Measurements from ENCODE around the gene RHOD. TPM values are rescaled to one million over a fixed set of nuclear protein-coding genes. Genes with fewer than 3 reads are reported as not detected.
A peak's percentile ranks its signal among the peaks of the same experiment; 100 is the strongest.

Gene RHOD
- total RNA-seq, 2 donors from 2014 or later, result 17.1 to 18.1 TPM

DNA sequence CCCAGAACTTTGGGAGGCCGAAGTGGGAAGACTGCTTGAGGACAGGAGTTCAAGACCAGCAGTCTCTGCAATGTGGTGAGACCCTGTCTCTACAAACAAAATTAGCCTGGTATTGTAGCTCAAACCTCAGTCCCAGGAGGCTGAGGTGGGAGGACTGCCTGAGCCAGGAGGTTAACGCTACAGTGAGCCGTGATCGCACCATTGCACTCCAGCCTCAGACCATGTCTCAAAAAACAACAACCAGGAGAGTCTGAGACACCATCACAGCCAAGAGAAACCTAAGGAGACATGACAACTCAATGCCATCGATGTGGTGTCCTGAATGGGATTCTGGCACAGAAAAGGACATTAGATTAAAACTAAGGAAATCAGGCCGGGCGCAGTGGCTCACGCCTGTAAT lies 34.1 kb downstream of the RHOD start:
- TF ChIP-seq CTCF (conservative IDR thresholded peaks at IDR 0.05), result no peak
- H3K9me3 ChIP-seq (ENCODE audit: control insufficient read depth, low read length), result no peaks in the 10 kb centered on the region
- no peaks in the 10 kb centered on the region for H3K27me3 ChIP-seq (ENCODE audit: control insufficient read depth, insufficient read depth, low read length, poor library complexity, severe bottlenecking)
- Mint-ChIP-seq H3K4me3 (no peak overlapping the region), H3K27ac (no peak overlapping the region), H3K9me3 (no peaks in the 10 kb centered on the region), H3K36me3 (ENCODE audit: low read depth) (no peaks in the 10 kb centered on the region), H3K27me3 (ENCODE audit: insufficient read depth) (no peaks in the 10 kb centered on the region), H3K4me1 (peaks cover 2% of the 10 kb centered on the region)
- 94% methylated on average over 8 of the region's 8 CpGs for WGBS, 2 experiments (ENCODE audit: insufficient coverage in 1 of 2, insufficient read length in 1 of 2)
- no peaks in the 10 kb centered on the region for H3K4me1 ChIP-seq (ENCODE audit: control insufficient read depth, insufficient read depth, low read length)
- H3K4me3 ChIP-seq (ENCODE audit: low read length), result no peak overlapping the region
- no peak overlapping the region for H3K9ac ChIP-seq (ENCODE audit: extremely low read depth, low read length, poor library complexity, severe bottlenecking)
- DNase-seq, result no peak
- H3K36me3 ChIP-seq (ENCODE audit: control insufficient read depth, insufficient read depth, low read length), result no peaks in the 10 kb centered on the region
- no peak overlapping the region for H3K27ac ChIP-seq (ENCODE audit: low read depth, low read length)

GRCh38 chr11:67095214-67095507 lies 38.5 kb downstream of the RHOD start:
- H3K4me3 Mint-ChIP-seq, result no peak overlapping the region
- no peak overlapping the region for H3K9ac ChIP-seq (ENCODE audit: extremely low read depth, low read length, poor library complexity, severe bottlenecking)
- no peaks in the 10 kb centered on the region for H3K36me3 Mint-ChIP-seq (ENCODE audit: low read depth)
- DNase-seq, result no peak
- H3K27me3 Mint-ChIP-seq (ENCODE audit: insufficient read depth), result no peaks in the 10 kb centered on the region
- H3K9me3 ChIP-seq (ENCODE audit: control insufficient read depth, low read length), result no peaks in the 10 kb centered on the region
- no peaks in the 10 kb centered on the region for H3K27me3 ChIP-seq (ENCODE audit: control insufficient read depth, insufficient read depth, low read length, poor library complexity, severe bottlenecking)
- peaks cover 2% of the 10 kb centered on the region for H3K4me1 Mint-ChIP-seq
- no peak overlapping the region for H3K4me3 ChIP-seq (ENCODE audit: low read length)
- H3K36me3 ChIP-seq (ENCODE audit: control insufficient read depth, insufficient read depth, low read length), result no peaks in the 10 kb centered on the region
- no peaks in the 10 kb centered on the region for H3K9me3 Mint-ChIP-seq
- H3K4me1 ChIP-seq (ENCODE audit: control insufficient read depth, insufficient read depth, low read length), result no peaks in the 10 kb centered on the region
- no peak overlapping the region for H3K27ac ChIP-seq (ENCODE audit: low read depth, low read length)
- WGBS, 2 experiments (ENCODE audit: insufficient coverage in 1 of 2, insufficient read length in 1 of 2), result 93% methylated on average over 1 of the region's 1 CpG; no CpG with 5 or more reads in 1 of the 2 experiments
- H3K27ac Mint-ChIP-seq, result no peak overlapping the region
- TF ChIP-seq CTCF (conservative IDR thresholded peaks at IDR 0.05), result peak; percentile 11

- Histone ChIP-seq H3K27ac (ENCODE audit: low read depth, low read length) (no peak overlapping the region), H3K27me3 (ENCODE audit: control insufficient read depth, insufficient read depth, low read length, poor library complexity, severe bottlenecking) (no peaks in the 10 kb centered on the region), H3K9me3 (ENCODE audit: control insufficient read depth, low read length) (no peaks in the 10 kb centered on the region), H3K36me3 (ENCODE audit: control insufficient read depth, insufficient read depth, low read length) (no peaks in the 10 kb centered on the region), H3K9ac (ENCODE audit: extremely low read depth, low read length, poor library complexity, severe bottlenecking) (no peak overlapping the region), H3K4me3 (ENCODE audit: low read length) (no peak overlapping the region), H3K4me1 (ENCODE audit: control insufficient read depth, insufficient read depth, low read length) (no peaks in the 10 kb centered on the region)
- WGBS, 2 experiments (ENCODE audit: insufficient coverage in 1 of 2, insufficient read length in 1 of 2), result 89 to 100% methylated on average over 1 to 6 of the region's 6 CpGs
- Mint-ChIP-seq H3K9me3 (no peaks in the 10 kb centered on the region), H3K27ac (no peak overlapping the region), H3K4me3 (no peak overlapping the region), H3K27me3 (ENCODE audit: insufficient read depth) (no peaks in the 10 kb centered on the region), H3K36me3 (ENCODE audit: low read depth) (no peaks in the 10 kb centered on the region), H3K4me1 (peaks cover 2% of the 10 kb centered on the region)
- no peak for TF ChIP-seq CTCF (conservative IDR thresholded peaks at IDR 0.05)
- no peak for DNase-seq
Observed at GRCh38 chr11:67098799-67099429, 42.3 kb downstream of the RHOD start.
